HCT116 (cell line): ENCODE results near the gene NCBP2L. TPM values are rescaled to one million over a fixed set of nuclear protein-coding genes. Genes with fewer than 3 reads are reported as not detected.

ENCODE experiments used
- ATAC-seq: fragments of 200-7000 bp; cut with Tn5 transposase; 2 replicates; pipeline ENCODE4 v1.9.1; 2020; ENCODE audit warnings: mild to moderate bottlenecking, moderate library complexity
- BruUV-seq: library from RNA; stranded (reverse); fragments of 400-500 nt; replicated peaks from 2 replicates; lab custom pipeline; 2021; lab: Mats Ljungman, UMichigan
- CTCF ChIA-PET: fragments of 300-600 bp; sonication (Branson Sonifier 250); formaldehyde crosslinking; loops from one replicate; lab custom pipeline; 2021; ENCODE audit warnings: antibody characterized with exemption; lab: Charles Lee
- POLR2A ChIA-PET: fragments of 300-600, 350-600 bp; sonication (Branson Sonifier 250); formaldehyde crosslinking; loops from one replicate; lab custom pipeline; 2021; ENCODE audit warnings: antibody characterized with exemption; lab: Charles Lee
- RAD21 ChIA-PET, 2 experiments: fragments of 300-600 bp; sonication (Branson Sonifier 250); formaldehyde crosslinking; loops; one replicate each; lab custom pipeline; 2023; ENCODE audit warnings: low total read pairs in 2 of 2; ENCODE audit not compliant: uncharacterized antibody in 2 of 2, unreplicated experiment in 2 of 2, low non-redundant PET in 1 of 2; lab: Charles Lee
- DNase-seq: peaks from one replicate; pipeline ENCODE4 v3.0.0-alpha.2; 2010; ENCODE audit warnings: low read depth, low spot score
- H2AFZ ChIP-seq: fragments of 200-600 bp; shearing (Covaris generic), sonication (generic); 2 replicates; pipeline ENCODE4 v1.6.1; 2017; ENCODE audit warnings: low read depth, mixed run types, mixed read lengths, antibody characterized with exemption, low read length; ENCODE audit not compliant: poor library complexity, severe bottlenecking
- H3K27ac ChIP-seq: 2 replicates; pipeline ENCODE4 v1.5.1; 2012; ENCODE audit warnings: low read depth, low read length
- H3K27me3 ChIP-seq: fragments of 200-600 bp; sonication (generic); 2 replicates; pipeline ENCODE4 v1.6.1; 2016; ENCODE audit warnings: mixed run types, low read length, mixed read lengths; ENCODE audit not compliant: insufficient read depth
- H3K36me3 ChIP-seq, 2 experiments: fragments of 200-500 bp in 1 of 2; fragments of 200-600 bp in 1 of 2; sonication (Bioruptor generic) in 1 of 2; sonication (generic) in 1 of 2; 2 replicates each; pipeline versions ENCODE4 v1.5.1 to v1.6.1; 2014 to 2016; ENCODE audit warnings: low read length in 2 of 2, inconsistent platforms in 1 of 2, mixed read lengths in 1 of 2, mixed run types in 1 of 2; ENCODE audit not compliant: insufficient read depth in 2 of 2, control insufficient read depth in 1 of 2
- H3K4me1 ChIP-seq, 2 experiments: fragments of 200-600 bp in 1 of 2; sonication (generic) in 1 of 2; 2 replicates each; pipeline versions ENCODE4 v1.5.1 to v1.6.1; 2012 to 2017; ENCODE audit warnings: low read length in 2 of 2, inconsistent platforms in 1 of 2, mild to moderate bottlenecking in 1 of 2, mixed read lengths in 1 of 2, mixed run types in 1 of 2, moderate library complexity in 1 of 2; ENCODE audit not compliant: insufficient read depth in 2 of 2, control insufficient read depth in 1 of 2
- H3K4me2 ChIP-seq: fragments of 200-600 bp; sonication (generic); 2 replicates; pipeline ENCODE4 v1.6.1; 2017; ENCODE audit warnings: mixed run types, low read length, mixed read lengths
- H3K4me3 ChIP-seq, 2 experiments: fragments of 200-600 bp in 1 of 2; sonication (generic) in 1 of 2; replicated peaks in 1 of 2; 2 replicates each; pipeline ENCODE4 v1.5.1; 2011 to 2016; ENCODE audit warnings: low read length in 2 of 2, control low read depth in 1 of 2, low read depth in 1 of 2, mild to moderate bottlenecking in 1 of 2, mixed read lengths in 1 of 2, mixed run types in 1 of 2
- H3K79me2 ChIP-seq: fragments of 200-600 bp; sonication (generic); 2 replicates; pipeline ENCODE4 v1.6.1; 2017; ENCODE audit warnings: mild to moderate bottlenecking, mixed run types, low read length, moderate library complexity, mixed read lengths; ENCODE audit not compliant: insufficient read depth
- H3K9ac ChIP-seq: fragments of 200-600 bp; sonication (generic); 2 replicates; pipeline ENCODE4 v1.6.1; 2016; ENCODE audit warnings: low read length, mixed read lengths
- H3K9me2 ChIP-seq: fragments of 200-600 bp; sonication (generic), shearing (Covaris generic); 2 replicates; pipeline ENCODE4 v1.6.1; 2017; ENCODE audit warnings: mixed run types, mild to moderate bottlenecking, moderate library complexity; ENCODE audit not compliant: insufficient read depth
- H3K9me3 ChIP-seq, 2 experiments: fragments of 200-500 bp in 1 of 2; fragments of 200-600 bp in 1 of 2; sonication (Bioruptor generic) in 1 of 2; sonication (generic) in 1 of 2; 2 replicates each; pipeline ENCODE4 v1.6.1; 2014 to 2017; ENCODE audit warnings: low read length in 2 of 2, mixed read lengths in 2 of 2, inconsistent platforms in 1 of 2, low read depth in 1 of 2, mild to moderate bottlenecking in 1 of 2, mixed run types in 1 of 2, moderate library complexity in 1 of 2; ENCODE audit not compliant: control insufficient read depth in 1 of 2, insufficient read depth in 1 of 2
- H4K20me1 ChIP-seq: fragments of 200-600 bp; sonication (generic), shearing (Covaris generic); 2 replicates; pipeline ENCODE4 v1.6.1; 2017; ENCODE audit warnings: mixed run types, mild to moderate bottlenecking, moderate library complexity; ENCODE audit not compliant: insufficient read depth
- ELF1 ChIP-seq: IDR thresholded peaks from 2 replicates; pipeline ENCODE4 v1.6.1; 2012; ENCODE audit warnings: low read depth, borderline replicate concordance
- POLR2AphosphoS5 ChIP-seq: IDR thresholded peaks from 2 replicates; pipeline ENCODE4 v1.6.1; 2011; ENCODE audit warnings: mild to moderate bottlenecking, low read depth, low read length, moderate library complexity
- RAD21 ChIP-seq: IDR thresholded peaks from 2 replicates; pipeline ENCODE4 v1.6.1; 2012; ENCODE audit warnings: low read depth, mild to moderate bottlenecking
- SRF ChIP-seq: IDR thresholded peaks from 2 replicates; pipeline ENCODE4 v1.6.1; 2012; ENCODE audit warnings: low read depth
- YY1 ChIP-seq: IDR thresholded peaks from 2 replicates; pipeline ENCODE4 v1.6.1; 2011; ENCODE audit warnings: low read length, low read depth, moderate library complexity, mild to moderate bottlenecking; ENCODE audit not compliant: insufficient replicate concordance; ENCODE audit errors: extremely low read depth
- ZFX ChIP-seq: fragments of 450-650 bp; IDR thresholded peaks from 2 replicates; pipeline ENCODE4 v1.6.1; 2017
- ZNF274 ChIP-seq: fragments of 200-500 bp; sonication (Bioruptor generic); IDR thresholded peaks from 2 replicates; pipeline ENCODE4 v1.6.1; 2014; ENCODE audit warnings: mild to moderate bottlenecking, low read depth, low read length, inconsistent platforms
- intact Hi-C: fragments of 100-400 bp; cut with micrococcal nuclease; formaldehyde crosslinking; loops from 2 replicates; pipeline ENCODE4 v1.10.0; 2022
- total RNA-seq: library from RNA; stranded (reverse); gene quantifications from one replicate; pipeline ENCODE4 v1.2.1, GENCODE V29; 2021; ENCODE audit not compliant: unreplicated experiment
- TF ChIP-seq, protein P1 (sequence below), 3 experiments: fragments of 200-600 bp in 1 of 3; sonication (generic) in 1 of 3; IDR thresholded peaks in 2 of 3; conservative IDR thresholded peaks in 1 of 3; 2 replicates each; pipeline ENCODE4 v1.5.1; 2012 to 2017; ENCODE audit warnings: low read depth in 2 of 3, low read length in 2 of 3, antibody characterized with exemption in 1 of 3, borderline replicate concordance in 1 of 3, control low read depth in 1 of 3, mild to moderate bottlenecking in 1 of 3, mixed read lengths in 1 of 3, mixed run types in 1 of 3, moderate library complexity in 1 of 3; ENCODE audit not compliant: insufficient read depth in 1 of 3
- TF ChIP-seq, protein P2 (sequence below): IDR thresholded peaks from 2 replicates; pipeline ENCODE4 v1.6.1; 2012
- TF ChIP-seq, protein P3 (sequence below): IDR thresholded peaks from 2 replicates; pipeline ENCODE4 v1.6.1; 2012; ENCODE audit warnings: low read depth

Gene NCBP2L
- total RNA-seq, 1 experiment from 2014 or later, result not detected

DNA sequence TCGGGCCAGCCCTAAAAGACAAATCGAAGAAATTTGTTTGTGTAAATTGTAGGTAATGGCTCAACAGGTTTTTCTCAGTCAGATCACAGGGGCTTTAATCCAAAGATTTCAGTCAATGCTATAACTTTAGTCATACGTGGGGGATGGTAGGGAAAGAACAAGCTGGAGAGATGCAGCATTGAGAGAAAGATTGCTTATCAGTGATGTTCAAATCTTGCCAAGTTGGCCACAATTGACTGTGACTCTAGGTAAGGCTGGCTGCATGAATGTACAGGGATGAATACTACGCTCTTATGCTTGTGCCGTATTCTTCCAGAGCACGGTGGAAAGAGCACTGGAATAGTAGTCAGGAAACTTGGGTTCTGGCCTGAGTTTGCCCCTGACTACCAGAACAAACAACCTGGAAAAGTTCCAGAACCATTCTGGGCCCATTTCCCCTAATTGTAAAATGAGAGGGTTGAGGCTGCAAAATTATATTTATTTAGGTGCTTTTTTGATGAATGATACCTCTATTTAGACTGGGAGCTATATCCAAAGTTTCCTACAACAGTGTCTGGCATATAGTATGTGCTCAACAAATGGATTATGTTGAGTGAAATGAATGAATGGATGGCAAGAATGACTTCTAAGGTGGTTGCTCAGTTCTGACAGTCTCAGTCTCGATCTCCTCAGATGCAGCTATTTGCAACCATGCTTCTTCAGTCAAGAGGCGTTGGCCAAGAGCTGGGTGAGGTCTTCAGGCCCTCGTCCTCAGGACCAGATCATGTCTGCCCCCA is 46.4 kb upstream of the NCBP2L start:
- Histone ChIP-seq H3K9me3 (no peaks in the 10 kb centered on the region), H3K4me2 (peak overlapping the region; percentile 44), H3K36me3 (no peaks in the 10 kb centered on the region), H3K4me3 (no peak overlapping the region), H2AFZ (no peak overlapping the region), H3K27me3 (no peaks in the 10 kb centered on the region), H3K4me1 (peaks cover 34 to 35% of the 10 kb centered on the region in 2 experiments), H3K27ac (no peak overlapping the region), H3K9ac (no peak overlapping the region), H3K9me2 (no peaks in the 10 kb centered on the region), H3K79me2 (no peaks in the 10 kb centered on the region), H4K20me1 (no peaks in the 10 kb centered on the region)
- ChIA-PET CTCF (interaction anchor here (1.0 kb wide), 1 partner anchor 14 kb away, joined by 3 read pairs; no protein-coding TSS in a partner anchor), RAD21 (interaction anchor here in 1 of 2 experiments (0.6 kb wide), 1 partner anchor 400 kb away, joined by 6 read pairs; no protein-coding TSS in a partner anchor), POLR2A (interaction anchor here (1.2 to 1.8 kb wide), 3 partner anchors 11 to 15 kb away, joined by 3 to 7 read pairs (median 5); no protein-coding TSS in a partner anchor)
- no TSS peak for BruUV-seq
- intact Hi-C loops, result no loop called here
- no peak for DNase-seq
- TF ChIP-seq SRF (no peak), ZFX (no peak), ZNF274 (no peak), POLR2AphosphoS5 (no peak), YY1 (no peak)
- no peak for ATAC-seq

DNA sequence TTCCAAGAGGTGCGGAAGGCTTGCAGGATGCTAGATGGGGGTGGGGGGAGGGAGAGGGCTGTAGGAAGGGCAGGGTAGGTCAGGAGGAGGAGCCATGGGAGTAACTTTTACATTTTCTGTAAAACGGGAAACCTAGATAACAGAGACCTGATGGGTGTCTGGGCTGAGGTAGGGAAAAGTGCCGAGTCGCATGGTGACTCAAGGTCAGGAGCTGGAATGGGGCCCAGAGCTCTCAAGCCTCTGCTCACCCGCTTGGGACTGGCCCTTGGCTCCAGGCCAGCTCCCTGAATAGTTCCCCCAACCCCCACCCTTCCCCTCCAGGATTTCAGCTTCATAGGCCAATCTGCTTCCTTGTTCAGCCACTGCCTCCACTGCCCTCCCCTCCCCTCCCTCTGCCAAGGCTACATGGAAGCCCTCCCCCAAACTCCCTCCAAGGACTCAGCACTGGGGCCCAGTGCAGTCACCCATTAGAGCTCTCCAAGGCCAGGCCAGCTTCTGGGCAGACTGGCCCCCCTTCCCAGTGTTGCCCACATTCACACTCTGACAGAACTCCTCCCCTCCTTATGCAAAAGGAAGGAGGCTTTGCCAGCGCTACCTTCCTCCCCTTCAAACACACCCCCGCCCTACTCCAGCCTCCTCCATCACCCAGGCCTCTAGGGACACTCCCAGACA is 45.6 kb upstream of the NCBP2L start:
- no TSS peak for BruUV-seq
- H3K9me2 ChIP-seq, result no peaks in the 10 kb centered on the region
- H3K27ac ChIP-seq, result 0 out of 2 replicates have a peak overlapping the region, but pooled peaks have one; percentile 26
- H4K20me1 ChIP-seq, result no peaks in the 10 kb centered on the region
- H3K4me2 ChIP-seq, result peak overlapping the region; percentile 44
- H3K9ac ChIP-seq, result no peak overlapping the region
- TF ChIP-seq, protein P1, sequence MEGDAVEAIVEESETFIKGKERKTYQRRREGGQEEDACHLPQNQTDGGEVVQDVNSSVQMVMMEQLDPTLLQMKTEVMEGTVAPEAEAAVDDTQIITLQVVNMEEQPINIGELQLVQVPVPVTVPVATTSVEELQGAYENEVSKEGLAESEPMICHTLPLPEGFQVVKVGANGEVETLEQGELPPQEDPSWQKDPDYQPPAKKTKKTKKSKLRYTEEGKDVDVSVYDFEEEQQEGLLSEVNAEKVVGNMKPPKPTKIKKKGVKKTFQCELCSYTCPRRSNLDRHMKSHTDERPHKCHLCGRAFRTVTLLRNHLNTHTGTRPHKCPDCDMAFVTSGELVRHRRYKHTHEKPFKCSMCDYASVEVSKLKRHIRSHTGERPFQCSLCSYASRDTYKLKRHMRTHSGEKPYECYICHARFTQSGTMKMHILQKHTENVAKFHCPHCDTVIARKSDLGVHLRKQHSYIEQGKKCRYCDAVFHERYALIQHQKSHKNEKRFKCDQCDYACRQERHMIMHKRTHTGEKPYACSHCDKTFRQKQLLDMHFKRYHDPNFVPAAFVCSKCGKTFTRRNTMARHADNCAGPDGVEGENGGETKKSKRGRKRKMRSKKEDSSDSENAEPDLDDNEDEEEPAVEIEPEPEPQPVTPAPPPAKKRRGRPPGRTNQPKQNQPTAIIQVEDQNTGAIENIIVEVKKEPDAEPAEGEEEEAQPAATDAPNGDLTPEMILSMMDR (IDR thresholded peaks at IDR 0.05 in 2 of 3, conservative IDR thresholded peaks at IDR 0.05 in 1 of 3; ENCODE audit: borderline replicate concordance in 1 of 3, insufficient read depth in 1 of 3, low read depth in 2 of 3, low read length in 2 of 3), result no peak
- TF ChIP-seq ELF1 (no peak), YY1 (no peak), RAD21 (no peak)
- TF ChIP-seq, protein P2, sequence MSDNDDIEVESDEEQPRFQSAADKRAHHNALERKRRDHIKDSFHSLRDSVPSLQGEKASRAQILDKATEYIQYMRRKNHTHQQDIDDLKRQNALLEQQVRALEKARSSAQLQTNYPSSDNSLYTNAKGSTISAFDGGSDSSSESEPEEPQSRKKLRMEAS, result peak; percentile 24; the same call in 1 of the 2 replicates
- TF ChIP-seq, protein P3, sequence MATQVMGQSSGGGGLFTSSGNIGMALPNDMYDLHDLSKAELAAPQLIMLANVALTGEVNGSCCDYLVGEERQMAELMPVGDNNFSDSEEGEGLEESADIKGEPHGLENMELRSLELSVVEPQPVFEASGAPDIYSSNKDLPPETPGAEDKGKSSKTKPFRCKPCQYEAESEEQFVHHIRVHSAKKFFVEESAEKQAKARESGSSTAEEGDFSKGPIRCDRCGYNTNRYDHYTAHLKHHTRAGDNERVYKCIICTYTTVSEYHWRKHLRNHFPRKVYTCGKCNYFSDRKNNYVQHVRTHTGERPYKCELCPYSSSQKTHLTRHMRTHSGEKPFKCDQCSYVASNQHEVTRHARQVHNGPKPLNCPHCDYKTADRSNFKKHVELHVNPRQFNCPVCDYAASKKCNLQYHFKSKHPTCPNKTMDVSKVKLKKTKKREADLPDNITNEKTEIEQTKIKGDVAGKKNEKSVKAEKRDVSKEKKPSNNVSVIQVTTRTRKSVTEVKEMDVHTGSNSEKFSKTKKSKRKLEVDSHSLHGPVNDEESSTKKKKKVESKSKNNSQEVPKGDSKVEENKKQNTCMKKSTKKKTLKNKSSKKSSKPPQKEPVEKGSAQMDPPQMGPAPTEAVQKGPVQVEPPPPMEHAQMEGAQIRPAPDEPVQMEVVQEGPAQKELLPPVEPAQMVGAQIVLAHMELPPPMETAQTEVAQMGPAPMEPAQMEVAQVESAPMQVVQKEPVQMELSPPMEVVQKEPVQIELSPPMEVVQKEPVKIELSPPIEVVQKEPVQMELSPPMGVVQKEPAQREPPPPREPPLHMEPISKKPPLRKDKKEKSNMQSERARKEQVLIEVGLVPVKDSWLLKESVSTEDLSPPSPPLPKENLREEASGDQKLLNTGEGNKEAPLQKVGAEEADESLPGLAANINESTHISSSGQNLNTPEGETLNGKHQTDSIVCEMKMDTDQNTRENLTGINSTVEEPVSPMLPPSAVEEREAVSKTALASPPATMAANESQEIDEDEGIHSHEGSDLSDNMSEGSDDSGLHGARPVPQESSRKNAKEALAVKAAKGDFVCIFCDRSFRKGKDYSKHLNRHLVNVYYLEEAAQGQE, result no peak
- no peaks in the 10 kb centered on the region for H3K9me3 ChIP-seq
- no peaks in the 10 kb centered on the region for H3K27me3 ChIP-seq
- ATAC-seq (peak; percentile 78), DNase-seq (peak; percentile 42)
- peaks cover 28 to 34% of the 10 kb centered on the region in 2 experiments; a peak in 3 of 4 replicates for H3K4me1 ChIP-seq
- no peak overlapping the region for H2AFZ ChIP-seq
- CTCF ChIA-PET, result interaction anchor here (0.6 to 1.0 kb wide), 2 partner anchors 15 to 46 kb away, joined by 3 read pairs; partner anchors contain the start of gene NCBP2L
- no peaks in the 10 kb centered on the region for H3K79me2 ChIP-seq
- RAD21 ChIA-PET, result interaction anchor here (0.6 kb wide), 2 partner anchors 189 to 401 kb away, joined by 3 to 6 read pairs; no protein-coding TSS in a partner anchor
- POLR2A ChIA-PET, result interaction anchor here (1.2 to 1.8 kb wide), 3 partner anchors 10 to 16 kb away, joined by 3 to 7 read pairs (median 5); no protein-coding TSS in a partner anchor
- H3K4me3 ChIP-seq, result no peak overlapping the region
- intact Hi-C loops, result no loop called here
- no peaks in the 10 kb centered on the region for H3K36me3 ChIP-seq
